K562 (cell line): ENCODE data around the gene U2AF1L4. TPM values are rescaled to one million over a fixed set of nuclear protein-coding genes. Genes with fewer than 3 reads are reported as not detected.

Experiments used
- HMGN3 ChIP-seq: IDR thresholded peaks from 2 replicates; pipeline ENCODE4 v1.6.1; 2011; ENCODE audit warnings: borderline replicate concordance, low read depth, mild to moderate bottlenecking, mixed read lengths, low read length; ENCODE audit not compliant: insufficient read length; ENCODE audit errors: extremely low read depth
- MYC ChIP-seq, 2 experiments: fragments of 250-450 bp in 1 of 2; sonication (Bioruptor Pico) in 1 of 2; IDR thresholded peaks; 2 replicates each; pipeline versions ENCODE4 v1.5.1 to v1.6.1; 2012 to 2021; ENCODE audit warnings: low read depth in 2 of 2, borderline replicate concordance in 1 of 2, improper control_type of control experiment in 1 of 2, low read length in 1 of 2, mild to moderate bottlenecking in 1 of 2, moderate library complexity in 1 of 2
- NRF1 ChIP-seq, 2 experiments: fragments of 450-650 bp; IDR thresholded peaks in 1 of 2; conservative IDR thresholded peaks in 1 of 2; 2 replicates each; pipeline ENCODE4 v1.6.1; 2014; ENCODE audit warnings: mild to moderate bottlenecking in 2 of 2
- PURB ChIP-seq: sonication (generic); formaldehyde crosslinking; IDR thresholded peaks from 2 replicates; pipeline ENCODE4 v1.9.0; 2021; ENCODE audit warnings: low read depth, mild to moderate bottlenecking, missing genetic modification reagents
- TEAD1 ChIP-seq, 2 experiments: fragments of 450-650 bp in 1 of 2; sonication (generic) in 1 of 2; formaldehyde crosslinking; IDR thresholded peaks; 2 replicates each; pipeline versions ENCODE4 v1.4.0 to v1.8.0; 2020 to 2022; ENCODE audit warnings: mild to moderate bottlenecking in 2 of 2, missing genetic modification reagents in 1 of 2
- ZNF75A ChIP-seq: fragments of 450-650 bp; formaldehyde crosslinking; IDR thresholded peaks from 2 replicates; pipeline ENCODE4 v1.4.0; 2020; ENCODE audit warnings: mild to moderate bottlenecking
- polyA plus RNA-seq, 8 experiments: library from polyadenylated mRNA; depleted of rRNA in 4 of 8; stranded (reverse) in 5 of 8; unstranded in 3 of 8; fragments of >200 nt; fragmentation: Nextera tagmentation in 2 of 8; fragmentation: Illumina TruSeq in 1 of 8; extraction: Ambion mirVana in 2 of 8; extraction: Trizol in 1 of 8; gene quantifications; 2 replicates each; pipeline versions ENCODE4 v1.2.1 to v1.2.3, GENCODE V29; 2011 to 2014; ENCODE audit warnings: inconsistent platforms in 1 of 8, missing spikeins in 1 of 8
- total RNA-seq, 7 experiments: library from RNA; depleted of rRNA in 6 of 7; stranded (reverse); fragments of >200 nt in 6 of 7; fragmentation: Illumina TruSeq in 2 of 7; extraction: Trizol in 2 of 7; gene quantifications; 2 replicates each; pipeline versions ENCODE4 v1.2.1 to v1.2.3, GENCODE V29; 2011 to 2021; ENCODE audit warnings: low replicate concordance in 1 of 7
- TF ChIP-seq, protein P1 (sequence below): sonication (generic); formaldehyde crosslinking; IDR thresholded peaks from 2 replicates; pipeline ENCODE4 v1.8.0; 2022; ENCODE audit warnings: missing genetic modification reagents, mild to moderate bottlenecking, moderate library complexity, borderline replicate concordance
- TF ChIP-seq, protein P2 (sequence below), 2 experiments: fragments of 150-350 bp in 1 of 2; IDR thresholded peaks; 2 replicates each; pipeline ENCODE4 v1.6.1; 2012 to 2016; ENCODE audit warnings: low read depth in 2 of 2, low read length in 2 of 2, mild to moderate bottlenecking in 1 of 2, moderate library complexity in 1 of 2

U2AF1L4 gene
- total and polyA plus RNA-seq, 9 of the 15 experiments (the other 6 are each of a cell fraction or from before 2014, with no cell fraction given): 8.4 to 19.5 (median 12.6) TPM

DNA sequence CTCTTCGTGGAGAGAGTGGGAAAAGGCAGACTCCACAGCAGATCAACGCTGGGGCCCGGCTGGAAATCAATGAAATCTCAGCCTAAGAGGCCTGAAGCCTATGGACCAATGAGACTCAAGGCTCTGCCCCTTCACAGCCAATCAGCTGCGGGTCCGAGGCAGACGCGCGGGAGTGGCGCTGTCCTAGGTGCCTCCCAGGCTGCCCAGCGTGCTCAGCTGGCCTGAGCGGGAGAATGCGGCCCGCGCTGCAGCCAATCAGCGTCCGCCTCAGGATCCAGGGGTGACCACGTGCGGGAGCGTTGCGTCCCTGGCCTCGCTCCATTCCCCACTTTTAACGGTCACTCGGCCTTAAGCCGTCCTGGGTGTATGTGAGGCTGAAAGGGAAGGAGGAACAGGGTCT lies 41.0 kb downstream of the U2AF1L4 start, which contains the start of gene ZBTB32 (continued):
- TF ChIP-seq HMGN3: peak; percentile 25
- TF ChIP-seq TEAD1 (CRISPR knock-in tag; IDR thresholded peaks at IDR 0.05): peak in 1 of 2 experiments; percentile 91; a peak in 1 of 4 replicates
- TF ChIP-seq, protein P1, sequence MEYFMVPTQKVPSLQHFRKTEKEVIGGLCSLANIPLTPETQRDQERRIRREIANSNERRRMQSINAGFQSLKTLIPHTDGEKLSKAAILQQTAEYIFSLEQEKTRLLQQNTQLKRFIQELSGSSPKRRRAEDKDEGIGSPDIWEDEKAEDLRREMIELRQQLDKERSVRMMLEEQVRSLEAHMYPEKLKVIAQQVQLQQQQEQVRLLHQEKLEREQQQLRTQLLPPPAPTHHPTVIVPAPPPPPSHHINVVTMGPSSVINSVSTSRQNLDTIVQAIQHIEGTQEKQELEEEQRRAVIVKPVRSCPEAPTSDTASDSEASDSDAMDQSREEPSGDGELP (CRISPR knock-in tag): peak; percentile 99
- TF ChIP-seq, protein P2, sequence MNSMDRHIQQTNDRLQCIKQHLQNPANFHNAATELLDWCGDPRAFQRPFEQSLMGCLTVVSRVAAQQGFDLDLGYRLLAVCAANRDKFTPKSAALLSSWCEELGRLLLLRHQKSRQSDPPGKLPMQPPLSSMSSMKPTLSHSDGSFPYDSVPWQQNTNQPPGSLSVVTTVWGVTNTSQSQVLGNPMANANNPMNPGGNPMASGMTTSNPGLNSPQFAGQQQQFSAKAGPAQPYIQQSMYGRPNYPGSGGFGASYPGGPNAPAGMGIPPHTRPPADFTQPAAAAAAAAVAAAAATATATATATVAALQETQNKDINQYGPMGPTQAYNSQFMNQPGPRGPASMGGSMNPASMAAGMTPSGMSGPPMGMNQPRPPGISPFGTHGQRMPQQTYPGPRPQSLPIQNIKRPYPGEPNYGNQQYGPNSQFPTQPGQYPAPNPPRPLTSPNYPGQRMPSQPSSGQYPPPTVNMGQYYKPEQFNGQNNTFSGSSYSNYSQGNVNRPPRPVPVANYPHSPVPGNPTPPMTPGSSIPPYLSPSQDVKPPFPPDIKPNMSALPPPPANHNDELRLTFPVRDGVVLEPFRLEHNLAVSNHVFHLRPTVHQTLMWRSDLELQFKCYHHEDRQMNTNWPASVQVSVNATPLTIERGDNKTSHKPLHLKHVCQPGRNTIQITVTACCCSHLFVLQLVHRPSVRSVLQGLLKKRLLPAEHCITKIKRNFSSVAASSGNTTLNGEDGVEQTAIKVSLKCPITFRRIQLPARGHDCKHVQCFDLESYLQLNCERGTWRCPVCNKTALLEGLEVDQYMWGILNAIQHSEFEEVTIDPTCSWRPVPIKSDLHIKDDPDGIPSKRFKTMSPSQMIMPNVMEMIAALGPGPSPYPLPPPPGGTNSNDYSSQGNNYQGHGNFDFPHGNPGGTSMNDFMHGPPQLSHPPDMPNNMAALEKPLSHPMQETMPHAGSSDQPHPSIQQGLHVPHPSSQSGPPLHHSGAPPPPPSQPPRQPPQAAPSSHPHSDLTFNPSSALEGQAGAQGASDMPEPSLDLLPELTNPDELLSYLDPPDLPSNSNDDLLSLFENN (IDR thresholded peaks at IDR 0.05; ENCODE audit: low read depth in 2 of 2, low read length in 2 of 2): no peak
- TF ChIP-seq PURB: no peak
- no peak for TF ChIP-seq ZNF75A
- peak; percentile 57; the same call in 1 of the 2 replicates for TF ChIP-seq MYC (IDR thresholded peaks at IDR 0.05; ENCODE audit: low read depth, low read length)
- no peak for TF ChIP-seq MYC (CRISPR knock-in tag; IDR thresholded peaks at IDR 0.05; ENCODE audit: borderline replicate concordance, low read depth)
- peak; percentile 50 to 58; a peak in 2 of 4 replicates for TF ChIP-seq NRF1 (conservative IDR thresholded peaks at IDR 0.05 in 1 of 2, IDR thresholded peaks at IDR 0.05 in 1 of 2)
